Measurements from ENCODE around the gene FHOD3. TPM values are rescaled to one million over a fixed set of nuclear protein-coding genes. Genes with fewer than 3 reads are reported as not detected.

The FHOD3 gene
- total RNA-seq, 2 donors from 2014 or later: 19.8 to 24.9 TPM

DNA sequence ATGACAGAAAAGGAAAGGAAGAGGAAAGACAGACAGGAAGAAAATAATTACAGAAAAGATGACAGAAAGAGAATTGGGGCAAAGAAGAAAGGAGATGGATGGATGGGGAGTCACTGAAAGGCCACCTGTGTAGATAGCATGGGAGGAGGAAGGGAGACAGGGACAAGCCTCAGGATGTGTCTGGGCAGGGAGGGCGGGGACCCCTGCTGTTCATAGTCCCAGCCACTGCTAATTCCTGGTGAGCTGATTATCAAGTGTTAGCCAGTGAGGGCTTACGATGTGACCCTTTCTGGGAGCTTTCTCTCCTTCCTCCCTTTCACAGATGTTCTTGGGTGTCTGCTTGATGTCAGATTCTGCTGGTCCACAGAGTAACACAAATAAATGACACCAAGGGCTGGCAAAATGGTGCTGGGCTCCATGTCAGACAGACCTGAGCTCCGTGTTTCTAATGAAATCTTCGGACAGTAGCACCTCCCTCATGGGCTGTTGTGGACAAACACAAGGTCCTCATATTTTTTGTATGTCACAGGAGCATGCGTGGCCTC, 13.6 kb downstream of the FHOD3 start:
- ATAC-seq (ENCODE audit: insufficient number of reproducible peaks, low FRiP score, low read depth) (no peak), DNase-seq (ENCODE audit: low spot score) (no peak)
- Histone ChIP-seq H3K27ac (no peak overlapping the region), H3K36me3 (no peaks in the 10 kb centered on the region), H3K4me3 (no peak overlapping the region), H3K9me3 (no peaks in the 10 kb centered on the region), H3K27me3 (replicated peaks; ENCODE audit: insufficient read depth) (no peaks in the 10 kb centered on the region), H3K4me1 (ENCODE audit: control insufficient read depth in 1 of 2, low read depth in 2 of 2) (peaks cover 0 to 4% of the 10 kb centered on the region in 2 donors)
- TF ChIP-seq, protein P1, sequence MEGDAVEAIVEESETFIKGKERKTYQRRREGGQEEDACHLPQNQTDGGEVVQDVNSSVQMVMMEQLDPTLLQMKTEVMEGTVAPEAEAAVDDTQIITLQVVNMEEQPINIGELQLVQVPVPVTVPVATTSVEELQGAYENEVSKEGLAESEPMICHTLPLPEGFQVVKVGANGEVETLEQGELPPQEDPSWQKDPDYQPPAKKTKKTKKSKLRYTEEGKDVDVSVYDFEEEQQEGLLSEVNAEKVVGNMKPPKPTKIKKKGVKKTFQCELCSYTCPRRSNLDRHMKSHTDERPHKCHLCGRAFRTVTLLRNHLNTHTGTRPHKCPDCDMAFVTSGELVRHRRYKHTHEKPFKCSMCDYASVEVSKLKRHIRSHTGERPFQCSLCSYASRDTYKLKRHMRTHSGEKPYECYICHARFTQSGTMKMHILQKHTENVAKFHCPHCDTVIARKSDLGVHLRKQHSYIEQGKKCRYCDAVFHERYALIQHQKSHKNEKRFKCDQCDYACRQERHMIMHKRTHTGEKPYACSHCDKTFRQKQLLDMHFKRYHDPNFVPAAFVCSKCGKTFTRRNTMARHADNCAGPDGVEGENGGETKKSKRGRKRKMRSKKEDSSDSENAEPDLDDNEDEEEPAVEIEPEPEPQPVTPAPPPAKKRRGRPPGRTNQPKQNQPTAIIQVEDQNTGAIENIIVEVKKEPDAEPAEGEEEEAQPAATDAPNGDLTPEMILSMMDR (IDR thresholded peaks at IDR 0.05): no peak

DNA sequence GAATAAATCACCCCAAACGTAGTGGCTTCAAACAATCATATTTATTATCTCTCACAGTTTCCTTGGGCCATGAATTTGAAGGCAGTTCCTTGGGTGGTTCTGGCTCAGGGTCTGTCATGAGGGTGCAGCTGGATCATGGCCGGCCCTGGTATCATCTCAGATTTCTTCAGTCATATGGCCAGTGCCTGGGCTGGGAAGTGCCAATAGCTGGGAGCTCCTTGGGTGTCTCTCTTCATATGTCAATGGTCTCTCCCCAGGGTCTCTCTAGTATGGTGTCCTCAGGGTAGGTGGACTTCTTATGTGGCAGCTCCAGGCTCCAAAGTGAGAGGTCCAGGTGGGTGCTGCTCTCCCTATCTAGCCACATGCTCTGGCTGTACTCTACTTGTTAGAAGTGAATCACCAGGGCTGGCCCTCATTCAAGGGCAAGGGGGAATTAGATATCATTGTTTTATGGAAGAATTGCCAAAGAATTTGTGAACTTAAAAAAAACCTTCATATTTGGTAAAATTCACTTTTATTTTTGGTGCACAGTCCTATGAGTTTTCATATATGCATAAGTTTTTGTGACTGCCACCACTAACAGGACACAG, 15.4 kb downstream of the FHOD3 start:
- Histone ChIP-seq H3K36me3 (no peaks in the 10 kb centered on the region), H3K9me3 (no peaks in the 10 kb centered on the region), H3K4me3 (no peak overlapping the region), H3K27ac (no peak overlapping the region), H3K4me1 (ENCODE audit: control insufficient read depth in 1 of 2, low read depth in 2 of 2) (peaks cover 0 to 4% of the 10 kb centered on the region in 2 donors), H3K27me3 (replicated peaks; ENCODE audit: insufficient read depth) (no peaks in the 10 kb centered on the region)
- ATAC-seq (ENCODE audit: insufficient number of reproducible peaks, low FRiP score, low read depth) (no peak), DNase-seq (ENCODE audit: low spot score) (no peak)
- TF ChIP-seq, protein P1 (IDR thresholded peaks at IDR 0.05): no peak

DNA sequence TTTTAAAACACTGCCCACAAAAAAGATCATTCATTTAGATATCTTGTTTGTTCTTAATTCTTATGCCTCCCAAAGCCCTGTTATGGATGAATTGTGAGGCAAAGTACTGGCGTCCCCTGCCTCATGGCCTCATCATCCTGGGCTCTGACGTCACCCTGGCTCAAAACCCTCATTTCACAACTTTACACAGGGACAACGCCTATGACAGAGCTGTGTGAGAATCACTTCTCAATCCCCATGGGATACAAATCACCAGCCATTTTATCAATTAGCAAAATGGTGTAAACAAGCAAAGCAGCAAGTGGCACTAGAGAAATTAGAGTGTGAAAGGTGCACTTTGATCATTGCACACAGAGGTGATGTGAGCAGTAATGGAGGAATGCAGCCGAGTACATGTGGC, 16.6 kb downstream of the FHOD3 start:
- ATAC-seq (ENCODE audit: insufficient number of reproducible peaks, low FRiP score, low read depth) (no peak), DNase-seq (ENCODE audit: low spot score) (no peak)
- H3K9me3 ChIP-seq: no peaks in the 10 kb centered on the region
- H3K27me3 ChIP-seq (replicated peaks; ENCODE audit: insufficient read depth): no peaks in the 10 kb centered on the region
- H3K4me3 ChIP-seq: no peak overlapping the region
- no peaks in the 10 kb centered on the region for H3K36me3 ChIP-seq
- TF ChIP-seq, protein P1 (IDR thresholded peaks at IDR 0.05): no peak
- peaks cover 0 to 4% of the 10 kb centered on the region in 2 donors for H3K4me1 ChIP-seq (ENCODE audit: control insufficient read depth in 1 of 2, low read depth in 2 of 2)
- peak overlapping the region in 1 of 2 donors; percentile 20 for H3K27ac ChIP-seq

DNA sequence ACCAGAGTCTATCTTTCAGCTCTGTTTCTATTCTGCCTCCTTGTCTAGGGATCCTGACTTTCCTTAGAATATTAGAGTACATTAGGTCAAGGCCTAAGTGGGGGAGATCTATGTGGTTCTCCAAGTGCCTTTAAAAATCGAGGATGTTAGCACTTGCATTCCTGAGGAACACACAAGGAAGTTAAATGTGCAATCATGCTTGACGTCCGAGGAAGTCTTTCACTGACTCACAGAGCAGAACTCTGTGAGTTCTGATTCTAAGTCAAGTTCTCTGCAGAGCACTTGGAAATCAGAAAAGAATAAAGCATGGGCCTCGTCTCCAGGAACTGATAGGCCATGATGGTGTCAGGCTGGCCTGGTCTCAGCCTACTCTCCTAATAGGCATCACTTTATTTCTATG, 17.2 kb downstream of the FHOD3 start:
- H3K36me3 ChIP-seq: no peaks in the 10 kb centered on the region
- H3K27me3 ChIP-seq (replicated peaks; ENCODE audit: insufficient read depth): no peaks in the 10 kb centered on the region
- H3K9me3 ChIP-seq: no peaks in the 10 kb centered on the region
- ATAC-seq (ENCODE audit: insufficient number of reproducible peaks, low FRiP score, low read depth) (no peak), DNase-seq (ENCODE audit: low spot score) (no peak)
- peaks cover 0 to 4% of the 10 kb centered on the region in 2 donors for H3K4me1 ChIP-seq (ENCODE audit: control insufficient read depth in 1 of 2, low read depth in 2 of 2)
- no peak overlapping the region for H3K4me3 ChIP-seq
- TF ChIP-seq, protein P1 (IDR thresholded peaks at IDR 0.05): no peak
- H3K27ac ChIP-seq: peak overlapping the region in 1 of 2 donors; percentile 20

DNA sequence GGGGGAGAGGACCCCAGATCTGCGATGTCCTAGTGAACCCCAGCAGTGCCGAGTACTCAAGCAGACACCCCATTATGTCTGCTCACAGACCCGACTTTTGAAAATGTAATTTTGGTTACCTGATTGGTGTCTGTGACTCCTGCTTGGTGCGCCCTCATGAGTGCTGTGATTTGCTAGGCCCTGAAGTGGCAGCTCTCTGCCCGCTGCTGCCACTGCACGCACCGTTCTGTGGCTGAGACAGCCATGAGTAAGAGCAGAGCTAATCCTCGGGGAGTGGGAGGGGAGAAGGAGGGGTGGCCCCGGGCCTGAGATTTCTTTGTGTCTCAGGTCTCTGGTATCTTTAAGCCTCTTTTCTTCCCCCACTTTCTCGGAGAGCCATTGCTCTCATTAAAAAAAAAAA, 18.2 kb downstream of the FHOD3 start:
- H3K36me3 ChIP-seq: no peaks in the 10 kb centered on the region
- no peaks in the 10 kb centered on the region for H3K27me3 ChIP-seq (replicated peaks; ENCODE audit: insufficient read depth)
- no peak overlapping the region for H3K4me3 ChIP-seq
- no peaks in the 10 kb centered on the region for H3K9me3 ChIP-seq
- DNase-seq (ENCODE audit: low spot score) (no peak), ATAC-seq (ENCODE audit: insufficient number of reproducible peaks, low FRiP score, low read depth) (no peak)
- no peak overlapping the region for H3K27ac ChIP-seq
- H3K4me1 ChIP-seq (ENCODE audit: control insufficient read depth in 1 of 2, low read depth in 2 of 2): peaks cover 0 to 4% of the 10 kb centered on the region in 2 donors
- TF ChIP-seq, protein P1 (IDR thresholded peaks at IDR 0.05): no peak
